GM12891 (cell line): ENCODE data around the gene RABL6.
"Not testable (repeated sequence)": the region's sequence is repeated elsewhere in the genome, so short reads cannot be mapped to it uniquely, and the experiment has no call there.

Experiments used
- DNase-seq: peaks from one replicate; pipeline ENCODE4 v3.0.0; 2011; ENCODE audit warnings: low spot score; ENCODE audit not compliant: insufficient read length
- FAIRE-seq: peaks from 2 replicates; lab custom pipeline; 2011; peaks lifted over from hg19 to GRCh38; lab: Jason Lieb, UNC
- PAX5 ChIP-seq: IDR thresholded peaks from 2 replicates; pipeline ENCODE4 v1.6.1; 2011; ENCODE audit warnings: low read length, moderate library complexity, mild to moderate bottlenecking; ENCODE audit not compliant: insufficient read depth, severe bottlenecking
- POLR2A ChIP-seq: IDR thresholded peaks from 2 replicates; pipeline ENCODE4 v1.6.1; 2011; ENCODE audit warnings: low read depth, low read length, control low read depth
- POLR2AphosphoS5 ChIP-seq: IDR thresholded peaks from 2 replicates; pipeline ENCODE4 v1.6.1; 2011; ENCODE audit warnings: low read depth, low read length, control low read depth
- POU2F2 ChIP-seq: IDR thresholded peaks from 2 replicates; pipeline ENCODE4 v1.6.1; 2011; ENCODE audit warnings: low read depth, mild to moderate bottlenecking, control low read depth, low read length, moderate library complexity
- SPI1 ChIP-seq: IDR thresholded peaks from 2 replicates; pipeline ENCODE4 v1.6.1; 2011; ENCODE audit warnings: low read depth, low read length, control low read depth
- TAF1 ChIP-seq: IDR thresholded peaks from 2 replicates; pipeline ENCODE4 v1.6.1; 2011; ENCODE audit warnings: low read depth, low read length, control low read depth

The RABL6 gene

GRCh38 chr9:136798708-136799078 lies 9.1 kb upstream of the RABL6 start:
- FAIRE-seq = no peak
- no peak for DNase-seq
- no peak for TF ChIP-seq PAX5

- no peak for DNase-seq
- no peak for FAIRE-seq
- TF ChIP-seq TAF1 = no peak
- no peak for TF ChIP-seq POLR2AphosphoS5
- TF ChIP-seq SPI1 = no peak
- no peak for TF ChIP-seq POU2F2
- no peak for TF ChIP-seq PAX5
- TF ChIP-seq POLR2A = no peak
Observed at GRCh38 chr9:136799079-136799853, 8.5 kb upstream of the RABL6 start.

DNA sequence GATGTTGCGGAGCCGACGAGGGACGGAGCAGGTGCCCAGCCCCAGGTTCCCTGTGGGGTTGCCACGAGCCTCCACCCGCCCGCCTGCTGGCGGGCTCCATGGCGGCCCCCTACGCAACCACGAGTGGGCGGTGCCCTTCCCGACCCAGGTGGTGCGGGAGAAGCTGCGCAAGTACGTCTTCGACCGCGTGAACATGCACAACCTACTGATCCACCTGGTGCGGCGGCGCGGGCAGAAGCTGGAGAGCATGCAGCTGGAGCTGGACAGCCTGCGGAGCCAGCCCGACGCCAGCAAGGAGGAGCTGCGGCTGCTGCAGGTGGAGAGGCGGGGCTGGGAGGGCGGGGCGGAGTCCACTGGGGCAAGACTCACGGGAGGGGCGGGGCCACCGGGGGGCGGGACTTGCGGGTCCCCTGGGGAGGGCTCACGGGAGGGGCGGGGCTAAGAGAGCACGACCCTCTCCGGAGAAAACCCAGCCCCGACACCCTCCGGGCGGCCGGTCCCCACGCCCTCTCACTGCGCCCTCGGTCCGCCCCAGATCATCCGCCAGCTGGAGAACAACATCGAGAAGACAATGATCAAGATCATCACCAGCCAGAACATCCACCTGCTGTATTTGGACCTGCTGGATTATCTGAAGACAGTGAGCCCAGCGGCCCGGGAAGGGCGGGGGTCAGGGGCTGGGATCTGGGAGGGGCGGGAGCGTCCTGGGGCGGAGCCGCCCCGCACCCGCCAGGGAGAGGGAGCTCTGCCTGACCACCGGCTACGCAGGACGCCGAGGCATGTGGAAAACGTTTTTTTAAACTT lies 7.7 kb upstream of the RABL6 start:
- TF ChIP-seq POLR2A (no peak), TAF1 (no peak), POU2F2 (no peak), PAX5 (no peak), SPI1 (no peak), POLR2AphosphoS5 (no peak)
- FAIRE-seq = peak; percentile 66
- peak; percentile 92 for DNase-seq

DNA sequence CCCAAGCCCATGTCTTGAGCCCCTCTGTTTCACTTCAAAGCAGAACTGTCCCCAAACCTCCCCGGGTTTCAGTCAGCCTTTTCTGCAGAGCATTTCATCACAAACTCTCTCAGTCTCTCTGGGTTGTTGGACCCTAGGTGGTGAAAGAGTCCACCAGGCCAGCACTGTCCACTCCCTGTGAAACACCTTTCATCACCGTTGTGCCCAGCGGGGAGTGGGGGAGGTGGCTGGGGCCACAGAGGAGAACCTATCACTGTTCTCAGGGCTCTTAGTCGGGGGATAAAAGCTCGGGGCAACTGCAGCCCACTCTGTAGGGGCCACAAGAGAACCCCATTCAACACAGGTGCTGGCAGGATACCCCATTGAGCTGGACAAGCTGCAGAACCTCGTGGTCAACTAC lies 5.4 kb upstream of the RABL6 start:
- FAIRE-seq = no peak
- no peak for TF ChIP-seq POU2F2
- no peak for TF ChIP-seq POLR2AphosphoS5
- no peak for TF ChIP-seq TAF1
- TF ChIP-seq POLR2A = no peak
- TF ChIP-seq PAX5 = no peak
- TF ChIP-seq SPI1 = no peak
- no peak for DNase-seq

DNA sequence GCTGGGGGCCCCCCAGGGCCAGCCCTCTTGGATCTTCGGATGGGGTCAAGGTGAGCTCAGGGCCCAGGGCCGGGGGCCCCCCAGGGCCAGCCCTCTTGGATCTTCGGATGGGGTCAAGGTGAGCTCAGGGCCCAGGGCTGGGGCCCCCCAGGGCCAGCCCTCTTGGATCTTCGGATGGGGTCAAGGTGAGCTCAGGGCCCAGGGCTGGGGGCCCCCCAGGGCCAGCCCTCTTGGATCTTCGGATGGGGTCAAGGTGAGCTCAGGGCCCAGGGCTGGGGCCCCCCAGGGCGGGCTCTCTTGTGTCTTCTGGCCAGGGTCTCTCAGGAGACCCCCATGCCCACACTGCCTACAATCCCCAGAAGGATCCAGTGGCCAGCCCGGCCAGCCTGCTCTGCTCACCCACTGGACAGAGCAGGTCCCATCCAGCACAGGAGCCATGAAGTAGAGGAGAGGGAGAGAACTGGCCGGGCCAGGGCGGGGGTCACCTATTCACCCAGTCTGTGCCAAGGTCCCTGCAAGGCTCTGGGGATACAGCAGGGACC lies 4.7 kb upstream of the RABL6 start:
- not testable (repeated sequence) for DNase-seq, FAIRE-seq

DNA sequence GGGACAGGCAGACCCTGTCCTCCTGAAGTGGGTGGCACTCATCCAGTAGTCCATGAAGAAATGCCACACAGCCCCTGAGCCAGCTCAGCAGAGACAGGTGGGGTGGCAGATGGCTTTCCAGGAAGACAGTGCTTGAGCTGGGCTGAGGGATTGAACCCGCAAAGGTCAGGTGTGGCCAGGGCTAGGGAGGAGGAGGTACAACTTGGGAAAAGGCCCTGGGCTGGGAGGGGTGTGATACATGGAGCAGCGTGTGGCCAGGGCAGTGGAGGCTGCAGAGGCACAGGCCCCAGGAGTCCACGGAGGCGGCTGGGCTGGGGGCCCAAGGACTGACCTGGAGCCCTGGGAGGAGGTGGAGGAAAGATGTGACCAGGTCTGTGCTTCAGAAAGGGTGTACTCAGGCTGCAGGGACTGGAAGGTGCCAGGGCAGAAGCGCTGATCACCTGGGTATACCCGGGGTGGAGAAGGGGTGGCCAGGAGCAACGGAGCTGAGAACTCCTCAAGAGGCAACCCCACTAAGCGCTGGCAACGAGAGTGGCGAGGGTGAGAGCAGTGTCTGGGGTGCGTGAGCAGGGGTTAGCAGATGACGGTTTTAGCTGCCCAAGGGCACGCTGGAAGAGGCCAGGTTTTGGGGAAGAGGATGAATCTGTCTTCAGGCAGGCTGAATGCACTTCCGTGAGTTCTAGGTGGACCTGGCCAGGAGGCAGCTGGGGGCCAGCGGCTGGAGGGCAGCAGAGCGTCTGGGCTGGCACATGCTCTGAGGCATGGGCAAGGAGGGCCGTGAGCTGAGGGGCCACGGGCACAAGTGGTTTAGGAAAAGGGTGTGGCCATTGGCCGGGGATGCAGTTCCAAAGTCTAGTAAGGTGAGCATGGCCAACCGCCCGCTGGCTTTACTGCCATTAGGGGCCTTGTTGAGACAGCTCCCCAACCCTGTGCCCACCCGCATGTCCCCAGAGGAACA lies 3.9 kb upstream of the RABL6 start:
- no peak for DNase-seq
- no peak for FAIRE-seq

GRCh38 chr9:136804509-136805206 lies 3.1 kb upstream of the RABL6 start:
- FAIRE-seq = no peak
- TF ChIP-seq SPI1 (no peak), PAX5 (no peak), POLR2AphosphoS5 (no peak), POU2F2 (no peak), TAF1 (no peak), POLR2A (no peak)
- DNase-seq = peak; percentile 8

More for the DNA sequence above, 3.9 kb upstream of the RABL6 start:
- no peak for TF ChIP-seq SPI1

- DNase-seq = no peak
- no peak for FAIRE-seq
- TF ChIP-seq PAX5 (no peak), POLR2AphosphoS5 (no peak), SPI1 (no peak), POU2F2 (no peak), POLR2A (no peak), TAF1 (no peak)
Observed at GRCh38 chr9:136805207-136805740, 2.5 kb upstream of the RABL6 start.

DNA sequence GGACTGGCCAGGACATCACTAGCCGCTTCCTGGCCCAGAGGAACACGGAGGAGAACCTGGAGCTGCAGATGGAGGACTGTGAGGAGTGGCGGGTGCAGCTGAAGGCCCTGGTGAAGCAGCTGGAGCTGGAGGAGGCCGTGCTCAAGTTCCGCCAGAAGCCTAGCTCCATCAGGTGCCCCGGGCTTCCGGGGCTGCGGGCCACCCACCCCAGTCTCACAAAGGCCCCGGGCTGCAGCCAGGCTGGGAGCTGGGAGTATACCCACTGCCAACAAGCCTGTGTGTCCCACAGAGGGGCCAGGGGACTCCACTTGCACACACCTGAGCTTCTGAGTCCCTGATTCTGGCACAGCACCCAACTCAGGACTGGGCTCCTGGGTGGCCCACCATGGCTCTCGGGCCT lies 1.7 kb upstream of the RABL6 start:
- DNase-seq = no peak
- no peak for FAIRE-seq
- TF ChIP-seq SPI1 (no peak), TAF1 (no peak), POU2F2 (no peak), POLR2A (no peak), POLR2AphosphoS5 (no peak), PAX5 (no peak)

DNA sequence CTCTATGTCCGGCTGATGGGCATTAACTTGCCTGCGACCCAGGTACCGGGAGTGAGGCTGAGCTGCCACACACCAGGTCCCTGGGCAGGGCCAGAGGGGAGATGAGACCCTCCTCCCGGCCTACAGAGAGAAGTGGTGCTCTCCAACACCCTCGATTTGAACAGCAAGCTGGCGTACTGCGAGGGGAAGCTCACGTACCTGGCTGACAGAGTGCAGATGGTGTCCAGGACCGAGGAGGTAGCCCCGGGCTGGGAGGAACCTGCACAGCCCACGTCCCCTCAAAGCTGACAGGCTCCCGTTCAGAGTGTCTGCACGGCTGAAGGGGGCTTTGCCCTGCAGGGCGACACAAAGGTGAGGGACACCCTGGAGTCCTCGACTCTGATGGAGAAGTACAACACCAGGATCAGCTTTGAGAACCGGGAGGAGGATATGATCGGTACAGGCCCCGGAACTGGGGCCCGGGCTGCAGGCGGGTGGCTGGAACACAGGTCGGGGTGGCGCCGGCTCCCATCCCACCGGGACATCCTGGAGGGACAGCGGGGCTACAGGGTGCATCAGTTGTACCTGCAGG lies 1.0 kb upstream of the RABL6 start:
- no peak for FAIRE-seq
- TF ChIP-seq TAF1 = no peak
- no peak for TF ChIP-seq POLR2AphosphoS5
- no peak for TF ChIP-seq SPI1
- TF ChIP-seq PAX5 = no peak
- TF ChIP-seq POLR2A = no peak
- TF ChIP-seq POU2F2 = no peak
- peak; percentile 7 for DNase-seq
